Endothelial cell of umbilical vein (primary cell): ENCODE measurements around the gene ACTN1. TPM values are rescaled to one million over a fixed set of nuclear protein-coding genes. Genes with fewer than 3 reads are reported as not detected.
"Not testable (repeated sequence)": the region's sequence is repeated elsewhere in the genome, so short reads cannot be mapped to it uniquely, and the experiment has no call there.

Source experiments
- BruUV-seq: library from RNA; stranded (reverse); fragments of 400-500 nt; replicated peaks from 2 replicates; lab custom pipeline; 2021; lab: Mats Ljungman, UMichigan
- CTCF ChIA-PET: fragments of 300-600, 350-600 bp; sonication (Branson Sonifier 250); formaldehyde crosslinking; loops from one replicate; lab custom pipeline; 2021; ENCODE audit warnings: antibody characterized with exemption, inconsistent platforms; lab: Charles Lee
- POLR2A ChIA-PET: fragments of 300-600, 350-600 bp; sonication (Branson Sonifier 250); formaldehyde crosslinking; loops from one replicate; lab custom pipeline; 2021; ENCODE audit warnings: antibody characterized with exemption, inconsistent platforms; lab: Charles Lee
- DNase-seq: peaks from one replicate; pipeline ENCODE4 v3.0.0-alpha.2; 2011; ENCODE audit warnings: low read depth, low spot score
- FAIRE-seq: peaks from 2 replicates; lab custom pipeline; 2011; peaks lifted over from hg19 to GRCh38; lab: Jason Lieb, UNC
- H2AFZ ChIP-seq: 2 replicates; pipeline ENCODE4 v1.6.0; 2012; ENCODE audit warnings: low read depth, low read length, control low read depth, inconsistent platforms
- H3K27ac ChIP-seq: 2 replicates; pipeline ENCODE4 v1.5.1; 2011; ENCODE audit warnings: low read depth, mild to moderate bottlenecking, control low read depth, low read length, moderate library complexity; ENCODE audit not compliant: insufficient read depth
- H3K27me3 ChIP-seq, 2 experiments: 2 replicates each; pipeline versions ENCODE4 v1.6.0 to v1.6.1; 2011; ENCODE audit warnings: low read length in 2 of 2, mixed read lengths in 1 of 2; ENCODE audit not compliant: control insufficient read depth in 2 of 2, insufficient read depth in 2 of 2
- H3K36me3 ChIP-seq, 2 experiments: 2 replicates in 1 of 2; 3 replicates in 1 of 2; pipeline ENCODE4 v1.5.1; 2011; ENCODE audit warnings: low read length in 2 of 2, mild to moderate bottlenecking in 1 of 2, moderate library complexity in 1 of 2; ENCODE audit not compliant: control insufficient read depth in 2 of 2, insufficient read depth in 2 of 2; ENCODE audit errors: extremely low read depth in 1 of 2
- H3K4me1 ChIP-seq: 3 replicates; pipeline ENCODE4 v1.5.1; 2011; ENCODE audit warnings: mild to moderate bottlenecking, low read length; ENCODE audit not compliant: control insufficient read depth, insufficient read depth; ENCODE audit errors: extremely low read depth
- H3K4me2 ChIP-seq: 2 replicates; pipeline ENCODE4 v1.6.1; 2011; ENCODE audit warnings: low read length, control low read depth, mixed read lengths; ENCODE audit not compliant: insufficient read depth
- H3K4me3 ChIP-seq, 3 experiments: fragments of 200-600 bp in 1 of 3; sonication (generic), shearing (Covaris generic) in 1 of 3; replicated peaks in 1 of 3; 2 replicates each; pipeline ENCODE4 v1.5.1; 2011 to 2016; ENCODE audit warnings: control low read depth in 3 of 3, low read length in 3 of 3, mild to moderate bottlenecking in 2 of 3, inconsistent platforms in 1 of 3, low read depth in 1 of 3, moderate library complexity in 1 of 3; ENCODE audit not compliant: insufficient read depth in 1 of 3
- H3K79me2 ChIP-seq: 2 replicates; pipeline ENCODE4 v1.6.0; 2012; ENCODE audit warnings: low read length, inconsistent platforms; ENCODE audit not compliant: control insufficient read depth, insufficient read depth
- H3K9ac ChIP-seq: replicated peaks from 2 replicates; pipeline ENCODE3; 2011; ENCODE audit warnings: low read length, control low read depth; ENCODE audit not compliant: insufficient read depth; ENCODE audit errors: extremely low read depth
- H3K9me1 ChIP-seq: replicated peaks from 3 replicates; pipeline ENCODE4 v1.6.0; 2011; ENCODE audit warnings: mild to moderate bottlenecking, low read length; ENCODE audit not compliant: control insufficient read depth, insufficient read depth; ENCODE audit errors: extremely low read depth
- H3K9me3 ChIP-seq: replicated peaks from 2 replicates; pipeline ENCODE4 v1.5.1; 2012; ENCODE audit warnings: low read length, inconsistent platforms; ENCODE audit not compliant: control insufficient read depth, insufficient read depth
- H4K20me1 ChIP-seq: replicated peaks from 2 replicates; pipeline ENCODE3; 2011; ENCODE audit warnings: mild to moderate bottlenecking, low read length; ENCODE audit not compliant: control insufficient read depth, insufficient read depth; ENCODE audit errors: extremely low read depth
- CTCF ChIP-seq, 2 donors: IDR thresholded peaks; 1 replicate in 1 of 2; 2 replicates in 1 of 2; pipeline ENCODE4 v1.5.1; 2011; ENCODE audit warnings: low read length in 2 of 2, mild to moderate bottlenecking in 2 of 2, moderate library complexity in 2 of 2, control low read depth in 1 of 2, inconsistent platforms in 1 of 2, low read depth in 1 of 2; ENCODE audit not compliant: insufficient read depth in 1 of 2; ENCODE audit errors: extremely low read depth in 1 of 2
- EZH2 ChIP-seq: IDR thresholded peaks from 2 replicates; pipeline ENCODE4 v1.6.1; 2012; ENCODE audit warnings: borderline replicate concordance, low read depth, mild to moderate bottlenecking, moderate library complexity, low read length, inconsistent platforms; ENCODE audit not compliant: severe bottlenecking
- FOS ChIP-seq: IDR thresholded peaks from 2 replicates; pipeline ENCODE4 v1.6.1; 2011; ENCODE audit warnings: mild to moderate bottlenecking, low read length, moderate library complexity, borderline replicate concordance; ENCODE audit not compliant: insufficient read depth
- GATA2 ChIP-seq: IDR thresholded peaks from 2 replicates; pipeline ENCODE4 v1.7.0; 2011; ENCODE audit warnings: low read depth, mild to moderate bottlenecking, moderate library complexity, mixed read lengths, low read length; ENCODE audit not compliant: insufficient read length, insufficient read depth
- JUN ChIP-seq: IDR thresholded peaks from 2 replicates; pipeline ENCODE4 v1.6.1; 2011; ENCODE audit warnings: borderline replicate concordance, low read depth; ENCODE audit not compliant: insufficient read length, insufficient read depth
- MYC ChIP-seq: IDR thresholded peaks from one replicate; pipeline ENCODE4 v1.6.1; 2011; ENCODE audit warnings: mild to moderate bottlenecking, low read depth, low read length
- POLR2A ChIP-seq: IDR thresholded peaks from 2 replicates; pipeline ENCODE4 v1.6.1; 2012; ENCODE audit warnings: low read depth, mild to moderate bottlenecking, control low read depth, low read length
- POLR2AphosphoS5 ChIP-seq: IDR thresholded peaks from 2 replicates; pipeline ENCODE4 v1.6.1; 2012; ENCODE audit warnings: low read depth, mild to moderate bottlenecking, control low read depth, low read length, moderate library complexity; ENCODE audit not compliant: insufficient read depth
- dilution Hi-C: fragments of 300-500 bp; cut with MboI; formaldehyde crosslinking; loops from one replicate; pipeline ENCODE4 v1.15.0; 2019; ENCODE audit warnings: low sequenced_read_pairs; ENCODE audit not compliant: extremely low pct_ligation_motif_present
- intact Hi-C: fragments of 100-400 bp; cut with micrococcal nuclease; formaldehyde crosslinking; loops from one replicate; pipeline ENCODE4 v1.10.0; 2022
- polyA plus RNA-seq, 4 experiments: library from polyadenylated mRNA; depleted of rRNA in 3 of 4; stranded (reverse) in 3 of 4; unstranded in 1 of 4; fragments of >200 nt; gene quantifications; 2 replicates each; pipeline versions ENCODE4 v1.2.1 to v1.2.3, GENCODE V29; 2011 to 2012; ENCODE audit warnings: missing spikeins in 1 of 4
- total RNA-seq: library from RNA; stranded (reverse); gene quantifications from 2 replicates; pipeline ENCODE4 v1.2.3, GENCODE V29; 2021
- TF ChIP-seq, protein P1 (sequence below): IDR thresholded peaks from 2 replicates; pipeline ENCODE4 v1.6.1; 2011; ENCODE audit not compliant: insufficient read depth, insufficient read length

Gene ACTN1
- total and polyA plus RNA-seq, 2 donors (not counting 3 experiments of a cell fraction or from before 2014, with no cell fraction given) = 442 to 463 TPM

- Histone ChIP-seq H3K4me2 (no peak overlapping the region), H3K36me3 (peaks cover 19 to 26% of the 10 kb centered on the region in 2 experiments)
- TF ChIP-seq CTCF (IDR thresholded peaks at IDR 0.05; ENCODE audit: extremely low read depth in 1 of 2, insufficient read depth in 1 of 2, low read depth in 1 of 2, low read length in 2 of 2) (no peak), EZH2 (no peak), POLR2A (no peak), MYC (no peak), JUN (no peak), FOS (no peak), POLR2AphosphoS5 (no peak), GATA2 (no peak)
- TF ChIP-seq, protein P1, sequence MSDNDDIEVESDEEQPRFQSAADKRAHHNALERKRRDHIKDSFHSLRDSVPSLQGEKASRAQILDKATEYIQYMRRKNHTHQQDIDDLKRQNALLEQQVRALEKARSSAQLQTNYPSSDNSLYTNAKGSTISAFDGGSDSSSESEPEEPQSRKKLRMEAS = no peak
Measured at GRCh38 chr14:68973639-68974038, 5.5 kb downstream of the ACTN1 start.

GRCh38 chr14:68973219-68973565 lies 5.9 kb downstream of the ACTN1 start:
- H2AFZ ChIP-seq, H3K4me3 ChIP-seq, H3K27ac ChIP-seq, H3K27me3 ChIP-seq, FAIRE-seq, CTCF ChIA-PET, POLR2A ChIA-PET, H3K9me1 ChIP-seq, dilution Hi-C loops, BruUV-seq, H3K9me3 ChIP-seq, DNase-seq, H3K9ac ChIP-seq, H4K20me1 ChIP-seq, H3K4me2 ChIP-seq, intact Hi-C loops: not testable (repeated sequence)
- Histone ChIP-seq H3K79me2 (peaks cover 99% of the 10 kb centered on the region), H3K4me1 (peaks cover 64% of the 10 kb centered on the region), H3K36me3 (peaks cover 19 to 26% of the 10 kb centered on the region in 2 experiments)

More at GRCh38 chr14:68973639-68974038, 5.5 kb downstream of the ACTN1 start:
- intact Hi-C loops = no loop called here
- Histone ChIP-seq H3K27me3 (no peaks in the 10 kb centered on the region), H2AFZ (no peak overlapping the region), H3K9me3 (no peaks in the 10 kb centered on the region), H3K4me1 (peaks cover 60% of the 10 kb centered on the region), H3K9me1 (no peaks in the 10 kb centered on the region), H3K79me2 (peaks cover 98% of the 10 kb centered on the region), H3K4me3 (no peak overlapping the region), H3K9ac (no peak overlapping the region), H4K20me1 (no peaks in the 10 kb centered on the region), H3K27ac (no peak overlapping the region)
- DNase-seq (no peak), FAIRE-seq (no peak)
- POLR2A ChIA-PET = no interaction called here
- dilution Hi-C loops = no loop called here
- BruUV-seq = no TSS peak
- CTCF ChIA-PET = no interaction called here
